ENCODE results near the gene SLC51B.
"Not testable (repeated sequence)": the region's sequence is repeated elsewhere in the genome, so short reads cannot be mapped to it uniquely, and the experiment has no call there.

Gene SLC51B

GRCh38 chr15:65044724-65045481, at the start of gene SLC51B:
Gene SLC51B (plus strand): TSS chr15:65045387. CDS start chr15:65050005, 4,618 bp downstream.
- peak; percentile 74 for DNase-seq

GRCh38 chr15:64997066-64997465, 48.1 kb upstream of the SLC51B start:
- DNase-seq, result no peak

- DNase-seq, result no peak
These were observed 47.3 kb upstream of the SLC51B start for GRCh38 chr15:64997745-64998375.

GRCh38 chr15:65004993-65005392, 40.2 kb upstream of the SLC51B start:
- no peak for DNase-seq

GRCh38 chr15:65006876-65007275, 38.3 kb upstream of the SLC51B start:
- DNase-seq, result no peak

GRCh38 chr15:65008983-65009382, 36.2 kb upstream of the SLC51B start:
- DNase-seq, result peak; percentile 17

- not testable (repeated sequence) for DNase-seq
These were observed 34.0 kb upstream of the SLC51B start for GRCh38 chr15:65011198-65011597.

GRCh38 chr15:65020419-65020818, 24.8 kb upstream of the SLC51B start:
- no peak for DNase-seq

- no peak for DNase-seq
These were observed 23.7 kb upstream of the SLC51B start for GRCh38 chr15:65021488-65021887.

- no peak for DNase-seq
These were observed 18.4 kb upstream of the SLC51B start for GRCh38 chr15:65026756-65027155.

GRCh38 chr15:65027593-65027992, 17.6 kb upstream of the SLC51B start:
- DNase-seq, result no peak

GRCh38 chr15:65028338-65028737, 16.8 kb upstream of the SLC51B start:
- no peak for DNase-seq

GRCh38 chr15:65028921-65029735, 16.1 kb upstream of the SLC51B start, which contains the start of gene MTFMT:
Gene MTFMT (minus strand): TSS chr15:65029639. CDS start chr15:65029613, 26 bp downstream.
- DNase-seq, result peak; percentile 92

GRCh38 chr15:65029736-65030208, 15.4 kb upstream of the SLC51B start:
- no peak for DNase-seq

GRCh38 chr15:65032801-65033537, 12.2 kb upstream of the SLC51B start:
- DNase-seq, result peak; percentile 90

- peak; percentile 69 for DNase-seq
These were observed 11.4 kb upstream of the SLC51B start for GRCh38 chr15:65033659-65034269.

GRCh38 chr15:65034719-65035118, 10.5 kb upstream of the SLC51B start:
- DNase-seq, result no peak

- DNase-seq, result no peak
These were observed 7.9 kb upstream of the SLC51B start for GRCh38 chr15:65037309-65037708.

- no peak for DNase-seq
These were observed 6.8 kb upstream of the SLC51B start for GRCh38 chr15:65038428-65038827.

- no peak for DNase-seq
These were observed 6.4 kb upstream of the SLC51B start for GRCh38 chr15:65038836-65039235.

GRCh38 chr15:65040461-65040860, 4.7 kb upstream of the SLC51B start:
- DNase-seq, result no peak

GRCh38 chr15:65041787-65042186, 3.4 kb upstream of the SLC51B start:
- no peak for DNase-seq

Measured in NCI-H82 (cell line).